Measurements from ENCODE around the gene PPM1N.

The PPM1N gene

DNA sequence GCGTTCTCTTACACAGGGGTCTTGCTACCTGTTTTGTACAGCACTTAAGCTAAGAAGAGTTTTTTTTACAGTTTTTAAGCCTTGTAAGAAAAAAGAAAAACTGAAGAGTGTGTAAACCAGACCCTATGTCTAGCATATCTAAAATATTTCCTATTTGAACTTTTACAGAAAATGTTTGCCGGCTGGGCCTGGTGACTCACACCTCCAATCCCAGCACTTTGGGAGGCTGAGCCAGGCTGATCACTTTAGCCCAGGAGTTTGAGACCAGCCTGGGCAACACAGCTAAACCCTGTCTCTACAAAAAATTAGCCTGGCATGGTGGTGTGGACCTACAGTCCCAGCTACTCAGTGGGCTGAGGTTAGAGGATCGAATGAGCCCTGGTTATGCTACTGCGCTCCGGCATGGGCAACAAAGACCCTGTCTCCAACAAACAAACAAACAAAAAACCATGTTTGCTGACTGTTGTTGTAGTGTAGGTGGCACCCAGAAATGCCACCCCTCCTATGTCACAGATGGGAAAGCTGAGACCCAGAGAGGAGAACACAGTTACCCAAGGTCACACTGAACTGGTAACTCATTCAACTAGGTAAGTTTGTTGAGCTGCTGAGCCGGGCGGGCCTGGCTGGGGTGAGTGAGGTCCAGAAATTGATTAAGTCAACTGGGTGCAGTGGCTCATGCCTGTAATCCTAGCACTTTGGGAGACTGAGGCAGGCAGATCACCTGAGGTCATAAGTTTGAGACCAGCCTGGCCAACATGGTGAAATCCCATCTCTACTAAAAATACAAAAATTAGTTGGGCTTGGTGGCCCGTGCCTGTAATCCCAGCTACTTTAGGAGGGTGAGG is 7.1 kb downstream of the PPM1N start:
- no peak for DNase-seq (ENCODE audit: extremely low spot score)
- ChIA-PET CTCF (interaction anchor here (0.6 to 3.5 kb wide), 6 partner anchors 9 to 134 kb away, joined by 4 to 26 read pairs (median 5); partner anchors contain the start of gene EML2), POLR2A (interaction anchor here (1.2 kb wide), 1 partner anchor 37 kb away, joined by 3 read pairs; no protein-coding TSS in a partner anchor)
- no peak for TF ChIP-seq CTCF (IDR thresholded peaks at IDR 0.05; ENCODE audit: control extremely low read depth, extremely low read depth, low read depth, missing control alignments)

DNA sequence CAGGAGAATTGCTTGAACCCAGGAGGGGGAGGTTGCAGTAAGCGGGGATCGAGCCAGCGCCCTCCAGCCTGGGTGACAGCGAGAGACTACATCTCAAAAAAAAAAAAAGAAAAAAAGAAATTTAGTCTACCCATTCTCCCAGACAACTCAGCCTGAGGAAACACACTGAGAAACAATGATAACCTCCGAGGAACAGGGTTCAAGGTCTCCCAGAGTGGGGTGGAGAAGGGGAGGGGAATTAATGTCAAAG is 7.7 kb downstream of the PPM1N start:
- DNase-seq (ENCODE audit: extremely low spot score), result no peak
- no peak for TF ChIP-seq CTCF (IDR thresholded peaks at IDR 0.05; ENCODE audit: control extremely low read depth, extremely low read depth, low read depth, missing control alignments)
- ChIA-PET CTCF (interaction anchor here (0.6 to 3.5 kb wide), 6 partner anchors 10 to 133 kb away, joined by 4 to 26 read pairs (median 5); partner anchors contain the start of gene EML2), POLR2A (interaction anchor here (1.2 kb wide), 1 partner anchor 37 kb away, joined by 3 read pairs; no protein-coding TSS in a partner anchor)

- POLR2A ChIA-PET, result interaction anchor here (1.2 kb wide), 1 partner anchor 38 kb away, joined by 3 read pairs; no protein-coding TSS in a partner anchor
- peak; percentile 81 for TF ChIP-seq CTCF (IDR thresholded peaks at IDR 0.05; ENCODE audit: control extremely low read depth, extremely low read depth, low read depth, missing control alignments)
- CTCF ChIA-PET, result interaction anchor here (0.6 to 3.5 kb wide), 5 partner anchors 10 to 133 kb away, joined by 4 to 26 read pairs (median 4); partner anchors contain the start of gene EML2
- peak; percentile 93 for DNase-seq (ENCODE audit: extremely low spot score)
Observed at GRCh38 chr19:45506246-45506988, 8.2 kb downstream of the PPM1N start.

DNA sequence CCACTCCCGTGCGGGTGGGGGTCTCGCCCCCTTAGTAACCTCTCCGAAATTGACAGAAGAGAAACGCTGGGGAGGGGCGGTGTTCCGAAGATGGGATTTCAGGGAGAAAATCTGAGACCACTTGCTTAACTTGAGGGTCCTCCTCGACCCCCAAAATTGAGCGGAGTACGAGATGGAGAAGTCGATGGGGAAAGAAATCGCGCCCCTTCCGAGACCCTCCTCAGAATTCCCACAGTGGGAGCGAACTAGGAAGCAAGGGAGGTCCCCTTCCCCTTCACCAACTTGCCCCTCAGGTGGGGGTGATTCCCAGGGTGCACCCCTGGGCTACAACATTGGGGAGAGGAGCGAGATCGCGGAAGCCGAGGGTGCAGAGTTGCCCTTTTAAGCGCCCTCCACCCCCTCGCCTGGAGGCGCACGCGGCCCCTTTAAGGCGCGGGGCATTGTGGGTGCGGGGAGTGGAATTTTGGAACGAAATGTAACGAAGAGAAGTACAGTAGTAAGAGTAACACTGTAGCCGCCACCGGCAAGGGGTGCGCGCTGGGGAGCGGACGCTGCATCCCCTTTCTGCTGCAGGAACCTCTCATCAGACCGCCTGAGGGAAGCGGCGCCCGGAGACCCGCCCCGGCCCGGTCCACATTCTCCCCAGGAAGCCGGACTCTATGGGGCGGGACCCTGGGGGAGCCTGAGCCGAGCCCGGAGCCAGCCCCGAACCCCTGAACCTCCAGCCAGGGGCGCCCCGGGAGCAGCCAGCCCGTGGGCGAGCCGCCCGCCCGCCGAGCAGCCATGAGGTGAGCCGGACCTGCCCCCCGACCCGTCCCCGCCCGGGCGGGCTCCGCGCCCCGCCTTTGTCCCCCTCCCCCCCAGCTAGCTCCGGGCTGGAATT is 9.0 kb downstream of the PPM1N start, which contains the start of gene VASP:
TSS of gene VASP (plus strand) at position 491 of the 883 bp plus-strand sequence. CDS start at position 784, 293 bp downstream.
- TF ChIP-seq CTCF (IDR thresholded peaks at IDR 0.05; ENCODE audit: control extremely low read depth, extremely low read depth, low read depth, missing control alignments), result no peak
- DNase-seq (ENCODE audit: extremely low spot score), result peak; percentile 83
- ChIA-PET CTCF (interaction anchor here (1.0 to 1.8 kb wide), 3 partner anchors 12 to 21 kb away, joined by 3 to 7 read pairs (median 5); no protein-coding TSS in a partner anchor), POLR2A (interaction anchor here (0.6 to 0.9 kb wide), 4 partner anchors 11 to 737 kb away, joined by 3 to 9 read pairs (median 4); no protein-coding TSS in a partner anchor)

DNA sequence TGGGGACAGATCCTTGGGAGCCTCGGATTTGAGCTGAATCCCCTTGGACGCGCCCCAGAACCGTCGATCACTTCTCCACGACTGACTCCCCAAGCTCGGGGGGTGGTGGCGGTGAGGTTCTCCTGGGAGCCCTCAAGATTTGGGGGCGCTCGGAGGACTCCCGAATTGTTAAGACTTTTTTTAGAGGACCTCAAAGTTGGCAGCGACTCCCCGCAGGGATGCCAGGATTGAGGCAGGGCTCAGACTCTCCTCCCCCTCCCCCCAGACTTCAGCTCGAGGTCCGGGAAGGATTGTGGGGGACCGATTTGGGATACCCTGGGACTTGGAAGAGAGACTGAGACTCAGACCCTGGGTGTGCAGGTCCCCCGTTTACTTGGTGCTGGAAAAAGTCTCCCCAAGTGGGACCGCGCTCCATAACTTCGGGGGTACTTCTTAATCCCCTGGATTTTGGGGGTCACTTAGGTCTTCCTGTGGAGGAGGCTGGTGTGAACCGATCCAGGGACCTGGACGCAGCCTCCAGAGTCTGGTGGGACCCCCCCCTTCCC is 9.7 kb downstream of the PPM1N start:
- TF ChIP-seq CTCF (IDR thresholded peaks at IDR 0.05; ENCODE audit: control extremely low read depth, extremely low read depth, low read depth, missing control alignments), result no peak
- ChIA-PET CTCF (interaction anchor here (1.0 to 1.8 kb wide), 4 partner anchors 13 to 29 kb away, joined by 3 to 7 read pairs (median 5); no protein-coding TSS in a partner anchor), POLR2A (interaction anchor here (0.6 to 0.9 kb wide), 4 partner anchors 12 to 737 kb away, joined by 3 to 9 read pairs (median 4); no protein-coding TSS in a partner anchor)
- no peak for DNase-seq (ENCODE audit: extremely low spot score)
